Renal cortical epithelial cell (primary cell): ENCODE measurements around the gene CNTLN. TPM values are rescaled to one million over a fixed set of nuclear protein-coding genes. Genes with fewer than 3 reads are reported as not detected.
"Not testable (repeated sequence)": the region's sequence is repeated elsewhere in the genome, so short reads cannot be mapped to it uniquely, and the experiment has no call there.

Experiments used
- DNase-seq: peaks from one replicate; pipeline ENCODE4 v3.0.0-alpha.2; 2011; ENCODE audit warnings: low read depth
- total RNA-seq: library from RNA; depleted of rRNA; stranded (reverse); fragments of >200 nt; gene quantifications from 2 replicates; pipeline ENCODE4 v1.2.3, GENCODE V29; 2014

Gene CNTLN
- total RNA-seq, 1 donor from 2014 or later: 9.5 TPM

GRCh38 chr9:17191082-17191481 is 56.2 kb downstream of the CNTLN start:
- peak; percentile 25 for DNase-seq

GRCh38 chr9:17204611-17205152 is 69.8 kb downstream of the CNTLN start:
- no peak for DNase-seq

- DNase-seq: peak; percentile 65
Observed at GRCh38 chr9:17216011-17216410, 81.2 kb downstream of the CNTLN start.

- no peak for DNase-seq
Observed at GRCh38 chr9:17216646-17217045, 81.8 kb downstream of the CNTLN start.

GRCh38 chr9:17217272-17217671 is 82.4 kb downstream of the CNTLN start:
- DNase-seq: no peak

- no peak for DNase-seq
Observed at GRCh38 chr9:17219261-17219660, 84.4 kb downstream of the CNTLN start.

- no peak for DNase-seq
Observed at GRCh38 chr9:17222932-17223331, 88.1 kb downstream of the CNTLN start.

- DNase-seq: no peak
Observed at GRCh38 chr9:17225407-17225806, 90.6 kb downstream of the CNTLN start.

- peak; percentile 27 for DNase-seq
Observed at GRCh38 chr9:17229945-17230560, 95.2 kb downstream of the CNTLN start.

- DNase-seq: no peak
Observed at GRCh38 chr9:17230646-17231045, 95.8 kb downstream of the CNTLN start.

GRCh38 chr9:17236147-17236546 is 101.3 kb downstream of the CNTLN start:
- DNase-seq: no peak

- DNase-seq: no peak
Observed at GRCh38 chr9:17246770-17247169, 111.9 kb downstream of the CNTLN start.

GRCh38 chr9:17251100-17251499 is 116.3 kb downstream of the CNTLN start:
- no peak for DNase-seq

- DNase-seq: not testable (repeated sequence)
Observed at GRCh38 chr9:17268531-17269188, 133.8 kb downstream of the CNTLN start.

GRCh38 chr9:17269799-17270198 is 135.0 kb downstream of the CNTLN start:
- DNase-seq: no peak

GRCh38 chr9:17272536-17272935 is 137.7 kb downstream of the CNTLN start:
- no peak for DNase-seq

- no peak for DNase-seq
Observed at GRCh38 chr9:17280350-17281012, 145.6 kb downstream of the CNTLN start.

GRCh38 chr9:17290673-17291072 is 155.8 kb downstream of the CNTLN start:
- DNase-seq: not testable (repeated sequence)

GRCh38 chr9:17291766-17292165 is 156.9 kb downstream of the CNTLN start:
- peak; percentile 47 for DNase-seq

- no peak for DNase-seq
Observed at GRCh38 chr9:17293685-17294084, 158.8 kb downstream of the CNTLN start.

GRCh38 chr9:17294822-17295624 is 160.2 kb downstream of the CNTLN start:
- DNase-seq: no peak

GRCh38 chr9:17315341-17315740 is 180.5 kb downstream of the CNTLN start:
- no peak for DNase-seq
